Measurements from ENCODE around the gene AJAP1.

DNA sequence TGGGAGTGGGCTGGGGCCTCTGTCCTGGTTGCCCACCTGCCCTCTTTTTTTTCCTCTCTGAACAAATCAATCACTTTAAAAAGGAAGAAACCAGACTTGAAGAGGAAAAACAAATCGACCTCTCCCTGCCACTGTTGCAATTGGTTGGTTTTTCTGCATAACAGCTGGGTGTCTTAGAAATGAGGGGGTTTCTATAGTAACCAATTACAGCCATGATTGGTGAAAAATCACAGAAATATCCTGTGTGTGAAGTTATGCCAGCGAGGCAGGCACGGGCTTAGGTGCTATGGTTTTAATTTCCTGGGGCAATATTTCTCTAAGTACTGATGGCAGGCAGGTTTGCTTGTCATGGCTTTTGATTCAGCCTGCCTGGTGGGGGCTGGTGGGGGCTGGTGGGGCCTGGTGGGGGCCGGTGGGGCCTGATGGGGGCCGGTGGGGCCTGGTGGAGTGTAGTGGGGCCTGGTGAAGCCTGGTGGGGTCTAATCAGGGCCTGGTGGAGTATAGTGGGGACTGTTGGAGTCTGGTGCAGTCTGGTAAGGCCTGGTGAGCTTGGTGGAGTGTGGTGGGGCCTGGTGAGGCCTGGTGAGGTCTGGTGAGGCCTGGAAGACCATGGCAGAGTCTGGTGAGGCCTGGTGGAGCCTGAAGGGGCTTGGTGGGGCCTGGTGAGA, 54.6 kb downstream of the AJAP1 start:
- TF ChIP-seq POLR2AphosphoS5 (IDR thresholded peaks at IDR 0.05) (no peak), RAD21 (conservative IDR thresholded peaks at IDR 0.05) (no peak), CTCF (IDR thresholded peaks at IDR 0.05; ENCODE audit: poor library complexity, severe bottlenecking) (no peak)
- TF ChIP-seq, protein P1, sequence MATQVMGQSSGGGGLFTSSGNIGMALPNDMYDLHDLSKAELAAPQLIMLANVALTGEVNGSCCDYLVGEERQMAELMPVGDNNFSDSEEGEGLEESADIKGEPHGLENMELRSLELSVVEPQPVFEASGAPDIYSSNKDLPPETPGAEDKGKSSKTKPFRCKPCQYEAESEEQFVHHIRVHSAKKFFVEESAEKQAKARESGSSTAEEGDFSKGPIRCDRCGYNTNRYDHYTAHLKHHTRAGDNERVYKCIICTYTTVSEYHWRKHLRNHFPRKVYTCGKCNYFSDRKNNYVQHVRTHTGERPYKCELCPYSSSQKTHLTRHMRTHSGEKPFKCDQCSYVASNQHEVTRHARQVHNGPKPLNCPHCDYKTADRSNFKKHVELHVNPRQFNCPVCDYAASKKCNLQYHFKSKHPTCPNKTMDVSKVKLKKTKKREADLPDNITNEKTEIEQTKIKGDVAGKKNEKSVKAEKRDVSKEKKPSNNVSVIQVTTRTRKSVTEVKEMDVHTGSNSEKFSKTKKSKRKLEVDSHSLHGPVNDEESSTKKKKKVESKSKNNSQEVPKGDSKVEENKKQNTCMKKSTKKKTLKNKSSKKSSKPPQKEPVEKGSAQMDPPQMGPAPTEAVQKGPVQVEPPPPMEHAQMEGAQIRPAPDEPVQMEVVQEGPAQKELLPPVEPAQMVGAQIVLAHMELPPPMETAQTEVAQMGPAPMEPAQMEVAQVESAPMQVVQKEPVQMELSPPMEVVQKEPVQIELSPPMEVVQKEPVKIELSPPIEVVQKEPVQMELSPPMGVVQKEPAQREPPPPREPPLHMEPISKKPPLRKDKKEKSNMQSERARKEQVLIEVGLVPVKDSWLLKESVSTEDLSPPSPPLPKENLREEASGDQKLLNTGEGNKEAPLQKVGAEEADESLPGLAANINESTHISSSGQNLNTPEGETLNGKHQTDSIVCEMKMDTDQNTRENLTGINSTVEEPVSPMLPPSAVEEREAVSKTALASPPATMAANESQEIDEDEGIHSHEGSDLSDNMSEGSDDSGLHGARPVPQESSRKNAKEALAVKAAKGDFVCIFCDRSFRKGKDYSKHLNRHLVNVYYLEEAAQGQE (IDR thresholded peaks at IDR 0.05; ENCODE audit: borderline replicate concordance): no peak

All from neural cell (in vitro differentiated cells).